Panc1 (cell line): Measurements from ENCODE around the gene CEACAM18.

ENCODE experiments used
- POLR2AphosphoS5 ChIP-seq: IDR thresholded peaks from 2 replicates; pipeline ENCODE4 v1.6.1; 2012; ENCODE audit warnings: mild to moderate bottlenecking, low read depth, low read length, moderate library complexity
- SIN3A ChIP-seq: IDR thresholded peaks from 2 replicates; pipeline ENCODE4 v1.6.1; 2012; ENCODE audit warnings: low read depth, mild to moderate bottlenecking, low read length, moderate library complexity, borderline replicate concordance; ENCODE audit not compliant: insufficient read depth
- TF ChIP-seq, protein P1 (sequence below): fragments of 450-650 bp; IDR thresholded peaks from 2 replicates; pipeline ENCODE4 v1.5.1; 2017; ENCODE audit warnings: mild to moderate bottlenecking
- TF ChIP-seq, protein P2 (sequence below), 2 experiments: IDR thresholded peaks; 2 replicates each; pipeline ENCODE4 v1.6.1; 2011 to 2012; ENCODE audit warnings: low read depth in 2 of 2, control low read depth in 1 of 2, low read length in 1 of 2, mild to moderate bottlenecking in 1 of 2, moderate library complexity in 1 of 2; ENCODE audit not compliant: insufficient read depth in 1 of 2

DNA sequence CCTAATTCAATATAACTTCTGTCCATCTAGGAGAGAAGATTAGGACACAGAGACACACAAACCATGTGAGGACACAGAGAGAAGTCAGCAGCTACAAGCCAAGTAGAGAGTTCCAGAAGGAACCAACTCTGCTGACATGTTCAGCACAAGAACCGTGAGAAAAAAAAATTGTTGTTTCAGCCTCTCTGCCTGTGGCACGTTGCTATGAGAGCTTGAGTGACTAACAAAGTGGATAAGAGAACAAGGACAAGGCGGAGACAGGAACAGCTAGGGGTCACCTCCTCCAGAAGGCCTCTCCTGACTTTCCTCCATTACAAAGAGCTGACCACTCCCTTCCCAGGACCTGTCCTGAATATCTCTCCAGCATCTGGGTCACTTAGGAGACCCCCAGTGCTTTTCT lies 28.9 kb downstream of the CEACAM18 start:
- TF ChIP-seq, protein P1, sequence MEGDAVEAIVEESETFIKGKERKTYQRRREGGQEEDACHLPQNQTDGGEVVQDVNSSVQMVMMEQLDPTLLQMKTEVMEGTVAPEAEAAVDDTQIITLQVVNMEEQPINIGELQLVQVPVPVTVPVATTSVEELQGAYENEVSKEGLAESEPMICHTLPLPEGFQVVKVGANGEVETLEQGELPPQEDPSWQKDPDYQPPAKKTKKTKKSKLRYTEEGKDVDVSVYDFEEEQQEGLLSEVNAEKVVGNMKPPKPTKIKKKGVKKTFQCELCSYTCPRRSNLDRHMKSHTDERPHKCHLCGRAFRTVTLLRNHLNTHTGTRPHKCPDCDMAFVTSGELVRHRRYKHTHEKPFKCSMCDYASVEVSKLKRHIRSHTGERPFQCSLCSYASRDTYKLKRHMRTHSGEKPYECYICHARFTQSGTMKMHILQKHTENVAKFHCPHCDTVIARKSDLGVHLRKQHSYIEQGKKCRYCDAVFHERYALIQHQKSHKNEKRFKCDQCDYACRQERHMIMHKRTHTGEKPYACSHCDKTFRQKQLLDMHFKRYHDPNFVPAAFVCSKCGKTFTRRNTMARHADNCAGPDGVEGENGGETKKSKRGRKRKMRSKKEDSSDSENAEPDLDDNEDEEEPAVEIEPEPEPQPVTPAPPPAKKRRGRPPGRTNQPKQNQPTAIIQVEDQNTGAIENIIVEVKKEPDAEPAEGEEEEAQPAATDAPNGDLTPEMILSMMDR: no peak
- no peak for TF ChIP-seq POLR2AphosphoS5
- TF ChIP-seq, protein P2, sequence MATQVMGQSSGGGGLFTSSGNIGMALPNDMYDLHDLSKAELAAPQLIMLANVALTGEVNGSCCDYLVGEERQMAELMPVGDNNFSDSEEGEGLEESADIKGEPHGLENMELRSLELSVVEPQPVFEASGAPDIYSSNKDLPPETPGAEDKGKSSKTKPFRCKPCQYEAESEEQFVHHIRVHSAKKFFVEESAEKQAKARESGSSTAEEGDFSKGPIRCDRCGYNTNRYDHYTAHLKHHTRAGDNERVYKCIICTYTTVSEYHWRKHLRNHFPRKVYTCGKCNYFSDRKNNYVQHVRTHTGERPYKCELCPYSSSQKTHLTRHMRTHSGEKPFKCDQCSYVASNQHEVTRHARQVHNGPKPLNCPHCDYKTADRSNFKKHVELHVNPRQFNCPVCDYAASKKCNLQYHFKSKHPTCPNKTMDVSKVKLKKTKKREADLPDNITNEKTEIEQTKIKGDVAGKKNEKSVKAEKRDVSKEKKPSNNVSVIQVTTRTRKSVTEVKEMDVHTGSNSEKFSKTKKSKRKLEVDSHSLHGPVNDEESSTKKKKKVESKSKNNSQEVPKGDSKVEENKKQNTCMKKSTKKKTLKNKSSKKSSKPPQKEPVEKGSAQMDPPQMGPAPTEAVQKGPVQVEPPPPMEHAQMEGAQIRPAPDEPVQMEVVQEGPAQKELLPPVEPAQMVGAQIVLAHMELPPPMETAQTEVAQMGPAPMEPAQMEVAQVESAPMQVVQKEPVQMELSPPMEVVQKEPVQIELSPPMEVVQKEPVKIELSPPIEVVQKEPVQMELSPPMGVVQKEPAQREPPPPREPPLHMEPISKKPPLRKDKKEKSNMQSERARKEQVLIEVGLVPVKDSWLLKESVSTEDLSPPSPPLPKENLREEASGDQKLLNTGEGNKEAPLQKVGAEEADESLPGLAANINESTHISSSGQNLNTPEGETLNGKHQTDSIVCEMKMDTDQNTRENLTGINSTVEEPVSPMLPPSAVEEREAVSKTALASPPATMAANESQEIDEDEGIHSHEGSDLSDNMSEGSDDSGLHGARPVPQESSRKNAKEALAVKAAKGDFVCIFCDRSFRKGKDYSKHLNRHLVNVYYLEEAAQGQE (IDR thresholded peaks at IDR 0.05; ENCODE audit: insufficient read depth in 1 of 2, low read depth in 2 of 2, low read length in 1 of 2): no peak
- TF ChIP-seq SIN3A: no peak
